ENCODE data around the gene GARIN5A. TPM values are rescaled to one million over a fixed set of nuclear protein-coding genes. Genes with fewer than 3 reads are reported as not detected.
A peak's percentile ranks its signal among the peaks of the same experiment; 100 is the strongest.

GARIN5A gene
- total and polyA plus RNA-seq, 9 of the 15 experiments (the other 6 are each of a cell fraction or from before 2014, with no cell fraction given) = 0.10 to 0.82 (median 0.23) TPM; not detected in 2

DNA sequence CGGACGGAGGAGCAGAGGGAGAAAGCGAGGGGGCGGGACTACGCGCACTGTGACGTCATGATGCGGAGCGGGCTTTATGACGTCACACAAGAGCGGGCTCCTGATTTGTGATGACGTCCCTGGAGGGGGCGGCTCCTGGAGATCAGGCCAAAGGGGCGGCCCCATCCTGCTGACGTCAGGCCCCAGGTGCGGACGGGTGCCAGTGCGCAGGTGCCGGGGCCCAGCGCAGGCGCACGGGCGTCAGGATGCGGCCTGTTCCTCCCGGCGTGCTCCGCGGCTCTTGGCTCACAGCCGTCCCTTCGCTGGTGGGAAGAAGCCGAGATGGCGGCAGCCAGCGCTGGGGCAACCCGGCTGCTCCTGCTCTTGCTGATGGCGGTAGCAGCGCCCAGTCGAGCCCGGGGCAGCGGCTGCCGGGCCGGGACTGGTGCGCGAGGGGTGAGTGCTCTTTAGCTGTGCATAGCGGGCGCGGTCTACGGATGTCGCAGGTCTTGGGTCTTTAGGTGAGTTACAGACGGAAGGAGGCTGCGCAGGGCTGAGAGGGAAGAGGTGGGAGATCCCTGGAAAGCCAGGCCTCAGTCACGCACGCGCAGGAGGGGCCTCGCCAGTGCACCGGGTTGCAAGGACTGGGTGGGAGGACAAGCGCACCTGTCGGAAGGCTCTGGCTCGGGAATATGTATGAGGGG, at the start of gene GARIN5A, which contains the start of gene EMC10 (continued):
- TF ChIP-seq, protein P1, sequence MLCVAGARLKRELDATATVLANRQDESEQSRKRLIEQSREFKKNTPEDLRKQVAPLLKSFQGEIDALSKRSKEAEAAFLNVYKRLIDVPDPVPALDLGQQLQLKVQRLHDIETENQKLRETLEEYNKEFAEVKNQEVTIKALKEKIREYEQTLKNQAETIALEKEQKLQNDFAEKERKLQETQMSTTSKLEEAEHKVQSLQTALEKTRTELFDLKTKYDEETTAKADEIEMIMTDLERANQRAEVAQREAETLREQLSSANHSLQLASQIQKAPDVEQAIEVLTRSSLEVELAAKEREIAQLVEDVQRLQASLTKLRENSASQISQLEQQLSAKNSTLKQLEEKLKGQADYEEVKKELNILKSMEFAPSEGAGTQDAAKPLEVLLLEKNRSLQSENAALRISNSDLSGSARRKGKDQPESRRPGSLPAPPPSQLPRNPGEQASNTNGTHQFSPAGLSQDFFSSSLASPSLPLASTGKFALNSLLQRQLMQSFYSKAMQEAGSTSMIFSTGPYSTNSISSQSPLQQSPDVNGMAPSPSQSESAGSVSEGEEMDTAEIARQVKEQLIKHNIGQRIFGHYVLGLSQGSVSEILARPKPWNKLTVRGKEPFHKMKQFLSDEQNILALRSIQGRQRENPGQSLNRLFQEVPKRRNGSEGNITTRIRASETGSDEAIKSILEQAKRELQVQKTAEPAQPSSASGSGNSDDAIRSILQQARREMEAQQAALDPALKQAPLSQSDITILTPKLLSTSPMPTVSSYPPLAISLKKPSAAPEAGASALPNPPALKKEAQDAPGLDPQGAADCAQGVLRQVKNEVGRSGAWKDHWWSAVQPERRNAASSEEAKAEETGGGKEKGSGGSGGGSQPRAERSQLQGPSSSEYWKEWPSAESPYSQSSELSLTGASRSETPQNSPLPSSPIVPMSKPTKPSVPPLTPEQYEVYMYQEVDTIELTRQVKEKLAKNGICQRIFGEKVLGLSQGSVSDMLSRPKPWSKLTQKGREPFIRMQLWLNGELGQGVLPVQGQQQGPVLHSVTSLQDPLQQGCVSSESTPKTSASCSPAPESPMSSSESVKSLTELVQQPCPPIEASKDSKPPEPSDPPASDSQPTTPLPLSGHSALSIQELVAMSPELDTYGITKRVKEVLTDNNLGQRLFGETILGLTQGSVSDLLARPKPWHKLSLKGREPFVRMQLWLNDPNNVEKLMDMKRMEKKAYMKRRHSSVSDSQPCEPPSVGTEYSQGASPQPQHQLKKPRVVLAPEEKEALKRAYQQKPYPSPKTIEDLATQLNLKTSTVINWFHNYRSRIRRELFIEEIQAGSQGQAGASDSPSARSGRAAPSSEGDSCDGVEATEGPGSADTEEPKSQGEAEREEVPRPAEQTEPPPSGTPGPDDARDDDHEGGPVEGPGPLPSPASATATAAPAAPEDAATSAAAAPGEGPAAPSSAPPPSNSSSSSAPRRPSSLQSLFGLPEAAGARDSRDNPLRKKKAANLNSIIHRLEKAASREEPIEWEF (CRISPR knock-in tag; IDR thresholded peaks at IDR 0.05) = no peak
- TF ChIP-seq KDM1A (IDR thresholded peaks at IDR 0.05) (peak; percentile 87 to 95), MCM5 (IDR thresholded peaks at IDR 0.05; ENCODE audit: low read depth) (no peak), SUPT5H (IDR thresholded peaks at IDR 0.05) (peak; percentile 93), EWSR1 (IDR thresholded peaks at IDR 0.05; ENCODE audit: borderline replicate concordance, low read depth, partially characterized antibody) (no peak), CBFB (CRISPR knock-in tag; IDR thresholded peaks at IDR 0.05) (no peak), NCOA4 (IDR thresholded peaks at IDR 0.05; ENCODE audit: partially characterized antibody) (no peak), ZNF79 (CRISPR knock-in tag; IDR thresholded peaks at IDR 0.05; ENCODE audit: low read depth) (no peak), RBM17 (IDR thresholded peaks at IDR 0.05; ENCODE audit: borderline replicate concordance, low read depth, low read length) (no peak), MAZ (CRISPR knock-in tag; conservative IDR thresholded peaks at IDR 0.05 in 1 of 2, IDR thresholded peaks at IDR 0.05 in 1 of 2) (peak; percentile 48 to 67), EP400 (IDR thresholded peaks at IDR 0.05) (peak; percentile 58), PCBP2 (IDR thresholded peaks at IDR 0.05; ENCODE audit: low read depth, low read length, poor library complexity, severe bottlenecking) (no peak), RCOR1 (IDR thresholded peaks at IDR 0.05; ENCODE audit: borderline replicate concordance in 1 of 2, low read depth in 2 of 2, low read length in 2 of 2) (peak; percentile 56 to 97; a peak in 3 of 4 replicates), DPF2 (IDR thresholded peaks at IDR 0.05) (0 out of 2 replicates have a peak, but pooled peaks have one; percentile 9), BACH1 (tag; IDR thresholded peaks at IDR 0.05) (no peak)
- TF ChIP-seq, protein P2, sequence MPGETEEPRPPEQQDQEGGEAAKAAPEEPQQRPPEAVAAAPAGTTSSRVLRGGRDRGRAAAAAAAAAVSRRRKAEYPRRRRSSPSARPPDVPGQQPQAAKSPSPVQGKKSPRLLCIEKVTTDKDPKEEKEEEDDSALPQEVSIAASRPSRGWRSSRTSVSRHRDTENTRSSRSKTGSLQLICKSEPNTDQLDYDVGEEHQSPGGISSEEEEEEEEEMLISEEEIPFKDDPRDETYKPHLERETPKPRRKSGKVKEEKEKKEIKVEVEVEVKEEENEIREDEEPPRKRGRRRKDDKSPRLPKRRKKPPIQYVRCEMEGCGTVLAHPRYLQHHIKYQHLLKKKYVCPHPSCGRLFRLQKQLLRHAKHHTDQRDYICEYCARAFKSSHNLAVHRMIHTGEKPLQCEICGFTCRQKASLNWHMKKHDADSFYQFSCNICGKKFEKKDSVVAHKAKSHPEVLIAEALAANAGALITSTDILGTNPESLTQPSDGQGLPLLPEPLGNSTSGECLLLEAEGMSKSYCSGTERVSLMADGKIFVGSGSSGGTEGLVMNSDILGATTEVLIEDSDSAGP (CRISPR knock-in tag; IDR thresholded peaks at IDR 0.05) = no peak
- TF ChIP-seq, protein P3, sequence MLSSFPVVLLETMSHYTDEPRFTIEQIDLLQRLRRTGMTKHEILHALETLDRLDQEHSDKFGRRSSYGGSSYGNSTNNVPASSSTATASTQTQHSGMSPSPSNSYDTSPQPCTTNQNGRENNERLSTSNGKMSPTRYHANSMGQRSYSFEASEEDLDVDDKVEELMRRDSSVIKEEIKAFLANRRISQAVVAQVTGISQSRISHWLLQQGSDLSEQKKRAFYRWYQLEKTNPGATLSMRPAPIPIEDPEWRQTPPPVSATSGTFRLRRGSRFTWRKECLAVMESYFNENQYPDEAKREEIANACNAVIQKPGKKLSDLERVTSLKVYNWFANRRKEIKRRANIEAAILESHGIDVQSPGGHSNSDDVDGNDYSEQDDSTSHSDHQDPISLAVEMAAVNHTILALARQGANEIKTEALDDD (IDR thresholded peaks at IDR 0.05) = no peak
- TF ChIP-seq, protein P4, sequence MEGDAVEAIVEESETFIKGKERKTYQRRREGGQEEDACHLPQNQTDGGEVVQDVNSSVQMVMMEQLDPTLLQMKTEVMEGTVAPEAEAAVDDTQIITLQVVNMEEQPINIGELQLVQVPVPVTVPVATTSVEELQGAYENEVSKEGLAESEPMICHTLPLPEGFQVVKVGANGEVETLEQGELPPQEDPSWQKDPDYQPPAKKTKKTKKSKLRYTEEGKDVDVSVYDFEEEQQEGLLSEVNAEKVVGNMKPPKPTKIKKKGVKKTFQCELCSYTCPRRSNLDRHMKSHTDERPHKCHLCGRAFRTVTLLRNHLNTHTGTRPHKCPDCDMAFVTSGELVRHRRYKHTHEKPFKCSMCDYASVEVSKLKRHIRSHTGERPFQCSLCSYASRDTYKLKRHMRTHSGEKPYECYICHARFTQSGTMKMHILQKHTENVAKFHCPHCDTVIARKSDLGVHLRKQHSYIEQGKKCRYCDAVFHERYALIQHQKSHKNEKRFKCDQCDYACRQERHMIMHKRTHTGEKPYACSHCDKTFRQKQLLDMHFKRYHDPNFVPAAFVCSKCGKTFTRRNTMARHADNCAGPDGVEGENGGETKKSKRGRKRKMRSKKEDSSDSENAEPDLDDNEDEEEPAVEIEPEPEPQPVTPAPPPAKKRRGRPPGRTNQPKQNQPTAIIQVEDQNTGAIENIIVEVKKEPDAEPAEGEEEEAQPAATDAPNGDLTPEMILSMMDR (IDR thresholded peaks at IDR 0.05 in 2 of 3, conservative IDR thresholded peaks at IDR 0.05 in 1 of 3; ENCODE audit: insufficient read depth in 2 of 3, low read depth in 1 of 3, low read length in 3 of 3) = no peak
